ENCODE results near the gene YWHAQ. TPM values are rescaled to one million over a fixed set of nuclear protein-coding genes. Genes with fewer than 3 reads are reported as not detected.
"Not testable (repeated sequence)": the region's sequence is repeated elsewhere in the genome, so short reads cannot be mapped to it uniquely, and the experiment has no call there.

Gene YWHAQ
- total RNA-seq, 1 donor from 2014 or later, result 284 TPM

DNA sequence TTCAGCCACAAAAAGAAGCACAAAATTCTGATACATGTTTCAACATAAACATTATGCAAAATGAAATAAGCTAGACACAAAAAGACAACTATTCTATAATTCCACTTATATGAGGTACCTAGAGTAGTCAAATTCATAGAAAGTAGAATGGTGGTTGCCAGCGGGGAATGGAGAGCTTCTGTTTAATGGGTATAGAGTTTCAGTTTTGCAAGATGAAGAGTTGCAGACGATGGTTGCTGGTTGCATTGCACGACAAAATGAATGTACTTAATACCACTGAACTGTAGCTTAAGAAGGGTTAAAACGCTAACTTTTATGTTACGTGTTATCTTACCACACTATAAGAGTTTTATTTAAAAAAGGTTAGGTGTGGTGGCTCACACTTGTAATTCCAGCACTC is 13.5 kb downstream of the YWHAQ start:
- Histone ChIP-seq H3K27me3 (ENCODE audit: control insufficient read depth, insufficient read depth, low read length) (no peaks in the 10 kb centered on the region), H3K4me3 (ENCODE audit: low read depth, low read length) (no peak overlapping the region), H3K36me3 (ENCODE audit: control insufficient read depth, insufficient read depth, low read length) (no peaks in the 10 kb centered on the region)
- no peak for DNase-seq (ENCODE audit: low read depth)
- TF ChIP-seq, protein P1, sequence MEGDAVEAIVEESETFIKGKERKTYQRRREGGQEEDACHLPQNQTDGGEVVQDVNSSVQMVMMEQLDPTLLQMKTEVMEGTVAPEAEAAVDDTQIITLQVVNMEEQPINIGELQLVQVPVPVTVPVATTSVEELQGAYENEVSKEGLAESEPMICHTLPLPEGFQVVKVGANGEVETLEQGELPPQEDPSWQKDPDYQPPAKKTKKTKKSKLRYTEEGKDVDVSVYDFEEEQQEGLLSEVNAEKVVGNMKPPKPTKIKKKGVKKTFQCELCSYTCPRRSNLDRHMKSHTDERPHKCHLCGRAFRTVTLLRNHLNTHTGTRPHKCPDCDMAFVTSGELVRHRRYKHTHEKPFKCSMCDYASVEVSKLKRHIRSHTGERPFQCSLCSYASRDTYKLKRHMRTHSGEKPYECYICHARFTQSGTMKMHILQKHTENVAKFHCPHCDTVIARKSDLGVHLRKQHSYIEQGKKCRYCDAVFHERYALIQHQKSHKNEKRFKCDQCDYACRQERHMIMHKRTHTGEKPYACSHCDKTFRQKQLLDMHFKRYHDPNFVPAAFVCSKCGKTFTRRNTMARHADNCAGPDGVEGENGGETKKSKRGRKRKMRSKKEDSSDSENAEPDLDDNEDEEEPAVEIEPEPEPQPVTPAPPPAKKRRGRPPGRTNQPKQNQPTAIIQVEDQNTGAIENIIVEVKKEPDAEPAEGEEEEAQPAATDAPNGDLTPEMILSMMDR (IDR thresholded peaks at IDR 0.05; ENCODE audit: insufficient read depth, low read length, poor library complexity, severe bottlenecking), result no peak

- TF ChIP-seq, protein P1 (IDR thresholded peaks at IDR 0.05; ENCODE audit: insufficient read depth, low read length, poor library complexity, severe bottlenecking), result no peak
- H3K4me3 ChIP-seq (ENCODE audit: low read depth, low read length), result no peak overlapping the region
- H3K27me3 ChIP-seq (ENCODE audit: control insufficient read depth, insufficient read depth, low read length), result no peaks in the 10 kb centered on the region
- DNase-seq (ENCODE audit: low read depth), result no peak
- H3K36me3 ChIP-seq (ENCODE audit: control insufficient read depth, insufficient read depth, low read length), result no peaks in the 10 kb centered on the region
Measured at GRCh38 chr2:9614562-9614961, 16.2 kb downstream of the YWHAQ start.

DNA sequence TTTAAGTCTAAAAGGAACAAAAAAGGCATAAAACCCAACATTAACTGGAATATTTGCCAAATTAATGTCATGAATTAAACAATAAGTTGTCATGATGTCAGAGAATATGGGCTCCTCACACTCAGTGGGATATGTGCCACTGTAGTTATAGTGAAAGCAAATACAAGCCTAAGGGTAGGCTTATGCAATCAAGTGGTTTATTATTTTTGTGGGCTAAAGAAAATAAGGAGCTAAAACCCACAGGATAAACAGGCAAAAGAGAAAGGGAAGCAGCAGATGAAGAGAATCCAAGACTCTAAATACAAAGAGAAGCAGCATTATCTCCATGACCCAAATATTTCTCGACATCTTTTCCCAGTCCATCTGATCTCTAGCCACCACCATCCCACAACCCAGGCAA is 17.5 kb downstream of the YWHAQ start:
- Histone ChIP-seq H3K36me3 (ENCODE audit: control insufficient read depth, insufficient read depth, low read length) (no peaks in the 10 kb centered on the region), H3K27me3 (ENCODE audit: control insufficient read depth, insufficient read depth, low read length) (no peaks in the 10 kb centered on the region), H3K4me3 (ENCODE audit: low read depth, low read length) (no peak overlapping the region)
- DNase-seq (ENCODE audit: low read depth), result peak; percentile 41
- TF ChIP-seq, protein P1 (IDR thresholded peaks at IDR 0.05; ENCODE audit: insufficient read depth, low read length, poor library complexity, severe bottlenecking), result no peak

DNA sequence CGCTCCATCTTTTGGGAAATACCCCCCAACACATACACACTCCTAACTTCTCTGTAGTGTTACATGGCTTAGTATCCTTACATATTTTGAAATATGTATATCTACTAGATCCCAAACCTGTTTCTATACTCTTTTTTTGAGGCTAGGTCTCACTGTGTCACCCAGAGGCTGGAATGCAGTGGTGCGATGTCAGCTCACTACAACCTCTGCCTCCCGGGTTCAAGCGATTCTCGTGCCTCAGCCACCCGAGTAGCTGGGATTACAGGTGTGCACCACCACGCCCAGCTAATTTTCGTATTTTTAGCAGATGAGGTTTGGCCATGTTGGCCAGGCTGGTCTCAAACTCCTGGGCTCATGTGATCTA is 19.3 kb downstream of the YWHAQ start:
- H3K4me3 ChIP-seq (ENCODE audit: low read depth, low read length); DNase-seq (ENCODE audit: low read depth); H3K27me3 ChIP-seq (ENCODE audit: control insufficient read depth, insufficient read depth, low read length); H3K36me3 ChIP-seq (ENCODE audit: control insufficient read depth, insufficient read depth, low read length): not testable (repeated sequence)

GRCh38 chr2:9610781-9611548 is 19.8 kb downstream of the YWHAQ start:
- Histone ChIP-seq H3K27me3 (ENCODE audit: control insufficient read depth, insufficient read depth, low read length) (no peaks in the 10 kb centered on the region), H3K4me3 (ENCODE audit: low read depth, low read length) (no peak overlapping the region), H3K36me3 (ENCODE audit: control insufficient read depth, insufficient read depth, low read length) (no peaks in the 10 kb centered on the region)
- DNase-seq (ENCODE audit: low read depth), result no peak
- TF ChIP-seq, protein P1 (IDR thresholded peaks at IDR 0.05; ENCODE audit: insufficient read depth, low read length, poor library complexity, severe bottlenecking), result no peak

- not testable (repeated sequence) for H3K4me3 ChIP-seq (ENCODE audit: low read depth, low read length); H3K27me3 ChIP-seq (ENCODE audit: control insufficient read depth, insufficient read depth, low read length); DNase-seq (ENCODE audit: low read depth); H3K36me3 ChIP-seq (ENCODE audit: control insufficient read depth, insufficient read depth, low read length)
Measured at GRCh38 chr2:9608491-9608890, 22.3 kb downstream of the YWHAQ start.

DNA sequence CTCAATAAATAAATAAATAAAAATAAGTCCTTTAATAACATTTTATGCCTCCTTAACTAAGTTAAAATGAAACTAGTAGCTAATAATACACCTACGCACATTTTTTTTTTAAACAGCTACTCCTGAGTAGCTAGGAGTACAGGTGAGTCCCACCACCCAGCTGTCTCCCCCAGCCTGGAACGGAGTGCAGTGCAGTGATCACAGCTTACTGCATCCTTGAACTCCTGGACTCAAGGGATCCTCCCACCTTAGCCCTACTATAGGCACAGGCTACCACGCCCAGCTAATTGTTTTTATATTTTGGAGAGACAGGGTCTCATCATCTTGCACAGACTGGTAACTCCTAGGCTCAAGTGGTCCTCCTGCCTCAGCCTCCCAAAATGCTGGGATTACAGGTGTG is 28.4 kb downstream of the YWHAQ start:
- H3K27me3 ChIP-seq (ENCODE audit: control insufficient read depth, insufficient read depth, low read length), result no peaks in the 10 kb centered on the region
- TF ChIP-seq, protein P1 (IDR thresholded peaks at IDR 0.05; ENCODE audit: insufficient read depth, low read length, poor library complexity, severe bottlenecking), result no peak
- DNase-seq (ENCODE audit: low read depth), result no peak
- no peak overlapping the region for H3K4me3 ChIP-seq (ENCODE audit: low read depth, low read length)
- H3K36me3 ChIP-seq (ENCODE audit: control insufficient read depth, insufficient read depth, low read length), result peaks cover 1% of the 10 kb centered on the region

All from kidney epithelial cell (primary cell).